Measurements from ENCODE around the gene R3HDML. TPM values are rescaled to one million over a fixed set of nuclear protein-coding genes. Genes with fewer than 3 reads are reported as not detected.

R3HDML gene
- total RNA-seq, 1 donor = not detected

- no peak for DNase-seq (ENCODE audit: low read depth in 2 of 3, low spot score in 2 of 3)
These were observed 58.9 kb downstream of the R3HDML start for GRCh38 chr20:44395461-44396340.

- no peak for DNase-seq (ENCODE audit: low read depth in 2 of 3, low spot score in 2 of 3)
These were observed 59.7 kb downstream of the R3HDML start for GRCh38 chr20:44396369-44397130.

- DNase-seq (ENCODE audit: low read depth in 2 of 3, low spot score in 2 of 3) = no peak
These were observed 61.5 kb downstream of the R3HDML start for GRCh38 chr20:44398335-44398734.

GRCh38 chr20:44399446-44399845 is 62.6 kb downstream of the R3HDML start:
- no peak for DNase-seq (ENCODE audit: low read depth in 2 of 3, low spot score in 2 of 3)

GRCh38 chr20:44400671-44400969 is 63.8 kb downstream of the R3HDML start:
- DNase-seq (ENCODE audit: low read depth in 2 of 3, low spot score in 2 of 3) = no peak

Small RNA genes lying within 50 kb of the gene (small RNA-seq; reads per million reads assigned to genes)
- not detected for gene RF00019

Other genes with a start within 250 kb of the R3HDML start
- under 0.01 TPM for gene JPH2, start 149.9 kb upstream of the R3HDML start, total RNA-seq
- gene OSER1, start 126.3 kb upstream of the R3HDML start, total RNA-seq = 26.9 TPM
- not detected for gene GDAP1L1, start 89.7 kb upstream of the R3HDML start, total RNA-seq
- gene FITM2, start 25.8 kb upstream of the R3HDML start, total RNA-seq = 2.2 TPM
- under 0.01 TPM for gene HNF4A, start 18.7 kb downstream of the R3HDML start, total RNA-seq
- 2.4 TPM for gene TTPAL, start 138.8 kb downstream of the R3HDML start, total RNA-seq
- gene SERINC3, start 185.0 kb downstream of the R3HDML start, total RNA-seq = 95.3 TPM
- 45.2 TPM for gene PKIG, start 245.5 kb downstream of the R3HDML start, total RNA-seq

Measured in hematopoietic multipotent progenitor cell (in vitro differentiated cells).